GM21786 (cell line): ENCODE results near the gene CXCR5.

Experiments
- ATAC-seq: cut with Tn5 transposase; IDR thresholded peaks from one replicate; pipeline ENCODE4 v1.9.1; 2021; ENCODE audit not compliant: unreplicated experiment

The CXCR5 gene

DNA sequence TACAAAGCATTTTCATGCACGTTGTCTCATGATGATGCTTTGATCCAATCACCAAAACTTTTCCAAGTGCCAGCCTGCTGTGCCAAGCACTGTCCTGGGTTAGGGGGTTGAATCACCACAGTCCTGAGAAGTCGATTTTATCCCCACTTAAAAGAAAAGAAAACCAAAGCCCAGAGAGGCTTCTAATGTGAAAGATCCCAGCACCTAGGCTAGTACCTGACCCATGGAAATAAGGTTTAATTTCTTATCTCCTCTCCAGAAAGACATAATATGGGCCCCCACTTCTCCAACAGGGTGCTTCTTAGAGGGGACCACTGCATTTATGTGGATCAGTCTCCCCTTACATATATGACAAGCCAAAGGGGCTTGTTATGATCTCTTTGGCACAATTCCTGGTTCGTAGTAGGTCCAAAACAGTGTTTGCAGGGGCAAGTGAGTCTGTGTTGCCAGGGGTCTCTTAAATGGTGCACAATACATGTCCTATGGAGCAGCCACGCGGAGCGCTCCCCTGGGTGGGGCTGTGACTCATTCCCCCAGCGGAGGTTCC is 43.9 kb downstream of the CXCR5 start:
- no peak for ATAC-seq

DNA sequence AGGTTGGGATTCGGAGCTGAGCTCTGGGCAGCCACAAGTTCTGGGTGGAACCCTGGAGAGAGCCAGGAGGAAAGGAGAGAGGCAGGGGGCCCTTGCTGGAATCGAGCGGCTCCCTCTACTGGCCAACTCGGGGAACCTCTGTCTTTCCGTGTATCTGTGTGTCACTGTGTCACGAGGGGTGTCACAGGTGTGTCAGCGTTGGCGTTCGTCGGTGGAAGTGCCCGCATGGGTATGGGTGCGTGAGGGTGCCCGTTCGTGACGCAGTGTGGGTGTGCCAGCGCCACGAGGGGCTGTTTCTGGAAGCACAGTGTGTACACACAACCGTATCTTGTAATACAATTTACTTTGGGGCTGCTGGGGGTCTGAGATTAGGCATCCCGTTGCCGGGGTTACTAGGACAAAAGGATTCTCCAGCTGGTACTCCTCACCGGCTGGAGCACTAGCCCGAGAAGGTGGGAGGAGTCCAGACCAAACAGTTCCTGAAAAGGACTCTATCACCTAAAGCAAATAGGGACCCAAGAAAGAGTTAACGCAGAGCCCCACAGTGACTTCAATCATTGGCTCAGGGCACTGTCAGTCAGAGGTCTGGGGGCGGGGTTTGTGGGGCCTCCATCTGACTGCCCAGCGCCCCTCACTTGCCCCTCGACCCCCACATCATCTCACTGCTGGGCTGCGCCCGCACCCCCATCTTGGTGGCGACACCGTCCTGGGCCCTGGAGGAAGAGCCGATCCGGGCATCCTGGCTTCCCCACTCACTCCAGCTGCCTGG is 44.6 kb downstream of the CXCR5 start:
- peak; percentile 38 for ATAC-seq

DNA sequence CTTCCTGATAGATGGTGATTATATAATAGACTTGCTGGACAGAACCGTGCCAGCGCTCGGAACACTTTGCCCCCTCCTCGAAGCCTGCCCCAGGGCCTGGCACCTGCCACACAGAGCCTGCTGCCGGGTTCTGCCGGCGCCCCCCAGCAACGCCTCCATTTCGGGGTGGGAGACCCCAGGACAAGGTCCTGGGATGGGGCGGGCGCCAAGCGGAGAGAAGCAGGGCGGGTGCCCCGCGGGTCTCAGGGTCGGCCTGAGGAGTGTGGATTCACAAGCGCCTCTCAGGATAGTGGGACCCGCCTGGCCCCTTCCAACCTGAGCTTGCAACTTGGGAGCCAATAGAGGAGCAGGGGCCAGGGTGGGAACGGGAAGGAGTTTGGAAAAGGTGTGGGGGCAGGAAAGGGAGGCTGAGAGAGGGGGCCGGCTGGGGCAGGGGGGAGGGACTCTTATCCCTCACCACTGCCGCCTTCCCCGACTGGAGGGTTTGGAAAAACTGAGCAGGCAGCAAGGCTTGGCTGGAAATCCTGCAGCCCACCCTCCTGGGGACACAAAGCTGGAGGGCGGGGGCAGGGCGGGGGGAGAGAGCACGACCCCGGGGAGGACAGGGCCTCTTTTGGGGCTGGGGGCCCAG is 45.3 kb downstream of the CXCR5 start:
- no peak for ATAC-seq

DNA sequence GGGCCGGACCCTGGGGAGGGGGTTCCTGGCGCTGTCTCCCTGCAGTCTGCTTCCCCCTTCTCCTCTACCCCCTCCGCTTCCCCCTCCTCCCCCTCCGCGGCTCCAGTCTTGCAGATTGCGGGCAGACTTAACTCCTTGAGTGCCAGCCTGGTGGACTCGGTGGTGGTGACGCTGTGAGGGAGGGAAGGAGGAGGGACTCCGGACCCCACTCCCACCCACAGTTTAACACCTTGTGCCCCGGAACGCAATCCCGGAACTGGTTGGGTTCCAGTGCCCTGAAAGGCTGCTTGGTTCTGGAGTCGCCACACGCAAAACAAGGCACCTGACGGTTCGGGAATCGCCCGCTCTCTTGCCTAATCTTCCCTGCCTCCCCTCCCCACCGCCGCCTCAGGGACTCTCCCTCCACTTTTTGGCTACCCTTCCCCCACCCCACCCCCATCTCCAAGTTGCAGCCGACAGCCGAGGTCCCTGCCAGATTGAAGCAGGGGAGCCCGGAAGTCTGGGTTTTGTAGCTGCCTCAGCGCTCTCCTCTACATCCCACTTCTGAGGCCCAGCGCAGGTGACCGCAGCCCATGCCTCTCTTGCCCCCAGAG is 45.9 kb downstream of the CXCR5 start:
- no peak for ATAC-seq

DNA sequence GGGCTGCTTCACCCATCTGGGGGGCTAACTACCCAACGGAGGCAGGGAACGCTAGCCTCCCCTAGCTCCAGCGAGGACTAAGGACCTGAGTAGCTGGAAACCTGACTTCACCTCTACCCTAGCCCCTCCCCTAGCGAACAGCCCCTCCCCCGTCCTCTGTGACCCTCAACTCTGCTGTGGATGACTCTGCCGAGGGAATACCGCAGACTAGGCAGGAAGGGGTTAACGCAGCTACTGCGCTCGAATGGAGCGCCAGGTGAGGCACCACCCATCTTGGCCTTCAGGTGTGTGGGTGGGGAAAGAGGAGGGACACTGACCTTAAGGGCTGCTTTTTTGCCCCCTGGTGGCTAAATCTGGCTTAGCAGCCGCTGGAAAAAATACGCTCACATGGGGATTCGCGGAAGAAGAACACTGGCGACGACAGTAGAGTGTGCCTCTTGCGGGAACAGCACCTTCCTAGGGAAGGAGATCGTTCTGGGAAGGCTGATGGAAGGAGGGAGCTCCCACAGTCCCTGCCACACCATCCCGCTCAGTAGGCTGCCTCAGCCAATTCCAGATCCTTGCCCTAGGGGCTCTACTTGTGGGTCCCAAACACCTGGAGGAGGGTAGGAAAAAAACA is 46.5 kb downstream of the CXCR5 start:
- no peak for ATAC-seq

DNA sequence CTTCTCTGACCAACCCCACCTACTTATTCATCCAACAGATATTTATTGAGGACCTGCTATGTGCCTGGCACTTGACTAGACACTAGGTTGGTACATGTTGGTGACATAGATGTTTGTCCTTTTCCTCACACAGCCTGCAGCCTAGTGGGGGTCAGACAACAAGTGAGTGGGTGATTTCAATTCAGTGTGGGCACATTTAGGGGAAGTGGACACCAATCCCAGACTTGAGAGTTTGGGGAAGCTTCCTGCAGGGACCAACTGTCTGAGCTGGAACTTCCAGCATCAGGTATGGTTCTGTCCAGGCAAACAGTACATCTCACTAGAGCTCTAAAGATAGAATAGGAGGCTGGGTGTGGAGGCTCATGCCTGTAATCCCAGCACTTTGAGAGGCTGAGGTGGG is 47.9 kb downstream of the CXCR5 start:
- ATAC-seq: no peak

DNA sequence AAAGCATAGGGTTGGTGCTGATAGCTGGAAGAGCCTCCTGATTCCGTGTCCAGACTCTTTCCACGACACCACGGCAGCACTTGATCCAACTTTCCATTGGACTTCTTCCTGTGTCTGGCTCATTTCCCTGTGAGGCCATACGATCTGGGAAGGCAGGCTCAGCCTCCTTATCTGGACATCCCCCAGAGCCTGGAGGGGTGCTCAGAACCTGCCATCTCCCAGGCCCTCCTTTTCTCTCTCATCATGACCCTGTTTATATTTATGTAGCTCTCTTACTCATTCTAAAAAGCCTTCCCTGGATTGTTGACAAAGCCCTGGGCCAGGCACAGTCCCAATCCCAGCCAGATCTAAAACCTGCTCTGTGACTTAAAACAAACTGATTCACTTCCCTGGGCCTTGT is 49.8 kb downstream of the CXCR5 start:
- ATAC-seq: no peak

DNA sequence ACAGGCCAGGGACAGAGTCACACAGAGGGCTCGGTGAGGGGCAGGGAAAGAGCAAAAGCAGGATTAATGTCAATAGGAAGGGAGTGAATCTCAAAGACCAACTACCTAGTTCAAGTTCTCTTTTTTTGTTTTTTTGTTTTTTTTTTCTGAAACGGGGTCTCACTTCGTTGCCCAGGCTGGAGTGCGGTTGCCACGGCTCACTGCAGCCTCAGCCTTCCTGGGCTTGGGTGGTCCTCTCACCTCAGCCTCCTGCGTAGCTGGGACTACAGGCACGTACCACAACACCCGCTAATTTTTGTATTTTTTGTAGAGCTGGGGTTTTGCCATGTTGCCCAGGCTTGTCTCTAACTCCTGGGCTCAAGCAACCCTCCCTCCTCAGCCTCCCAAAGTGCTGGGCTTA is 51.7 kb downstream of the CXCR5 start:
- ATAC-seq: no peak

DNA sequence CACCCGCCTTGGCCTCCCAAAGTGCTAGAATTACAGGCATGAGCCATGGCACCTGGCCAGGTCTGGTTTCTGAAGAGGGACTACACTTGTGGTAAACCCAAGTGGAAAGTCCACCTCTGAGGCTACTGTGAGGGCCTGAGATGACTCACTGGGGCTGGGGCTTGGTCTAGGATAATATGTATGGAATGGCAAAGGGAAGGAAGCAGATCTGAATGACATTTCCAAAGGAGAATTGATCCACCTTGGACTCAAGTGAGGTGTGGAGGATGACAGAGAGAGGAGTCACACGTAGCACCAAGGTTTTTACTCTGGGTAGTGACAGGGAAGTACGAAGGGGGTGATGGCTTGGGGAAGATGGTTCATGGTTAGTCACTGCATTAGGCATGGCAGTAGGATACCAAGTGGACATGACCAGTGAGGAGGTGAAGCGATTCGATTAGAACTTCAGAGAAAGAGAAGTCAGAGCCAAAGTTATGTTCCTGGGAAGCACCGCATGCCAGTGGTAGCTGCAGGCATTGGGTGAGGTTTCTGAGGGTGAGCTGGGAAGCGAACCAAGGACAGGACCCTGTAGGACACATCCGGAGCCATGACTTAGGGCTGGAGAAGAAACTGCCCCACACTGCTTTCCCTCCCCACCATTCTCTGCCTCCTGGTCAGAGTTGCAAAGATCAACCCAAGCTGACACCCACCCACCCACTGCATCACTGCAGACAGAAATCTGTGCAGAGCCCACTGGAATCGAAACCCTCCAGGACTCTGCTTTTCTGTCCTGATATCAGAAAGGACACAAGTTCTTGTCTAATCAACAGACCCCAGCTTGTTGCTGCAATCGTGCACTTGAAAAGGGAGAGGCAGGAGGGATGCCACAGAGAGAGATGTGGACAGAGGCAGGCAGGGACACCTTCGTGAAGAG is 55.1 kb downstream of the CXCR5 start:
- no peak for ATAC-seq

DNA sequence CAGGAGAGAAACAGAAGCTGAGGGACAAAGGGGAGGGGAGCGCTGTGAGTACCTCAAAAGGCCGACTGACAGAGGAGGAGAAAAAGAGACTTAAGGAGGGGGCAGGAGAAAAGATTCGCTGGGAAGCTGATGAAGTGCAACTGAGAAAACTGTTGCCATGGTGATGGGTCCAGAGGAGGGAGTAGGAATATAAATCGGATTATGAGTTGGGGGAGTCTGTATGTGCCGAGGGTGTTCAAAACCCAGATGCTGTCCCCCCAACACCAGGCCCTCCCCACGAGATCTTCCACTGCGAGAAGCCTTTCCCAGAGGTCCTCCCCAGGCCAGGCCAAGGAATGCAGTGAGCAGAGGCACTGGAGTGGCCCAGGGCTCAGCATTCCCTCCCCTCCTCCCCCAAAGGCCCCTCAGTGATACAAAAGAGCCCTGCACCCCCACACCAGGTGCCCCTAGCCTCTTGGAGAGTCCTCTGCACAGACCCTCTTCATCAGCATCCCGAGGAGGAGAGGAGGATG is 55.8 kb downstream of the CXCR5 start:
- no peak for ATAC-seq

DNA sequence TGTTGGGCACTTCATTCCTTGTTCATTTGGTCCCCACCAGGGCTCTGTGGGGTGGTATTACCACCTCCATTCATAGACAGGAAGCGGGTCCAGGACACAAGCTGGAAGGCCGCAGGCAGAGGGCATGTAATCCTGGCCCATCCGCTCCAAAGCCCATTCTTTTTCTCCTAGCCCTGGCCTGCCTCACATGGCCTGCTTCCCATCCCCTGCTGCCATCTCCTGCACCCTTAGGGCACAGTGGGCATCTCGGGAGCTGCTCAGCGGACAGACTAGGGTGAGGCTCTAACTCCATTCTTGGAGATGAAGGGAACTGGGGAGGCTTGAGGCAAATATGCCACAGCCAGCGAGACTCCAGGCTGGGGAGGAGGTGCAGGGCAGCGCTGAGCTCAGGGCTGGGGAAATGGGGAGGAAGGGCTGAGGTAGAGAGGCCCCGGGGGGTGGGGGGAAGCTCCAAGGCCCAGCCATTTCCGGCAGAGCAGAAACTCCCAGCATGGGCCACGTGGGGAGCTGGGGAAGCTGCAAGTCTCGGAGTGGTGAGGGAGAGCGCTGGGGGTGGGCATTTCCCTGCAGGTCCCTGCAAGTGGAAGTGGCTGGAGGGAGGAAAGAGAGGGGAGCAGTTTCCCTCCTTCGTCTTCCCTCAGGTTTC is 56.4 kb downstream of the CXCR5 start:
- ATAC-seq: no peak

DNA sequence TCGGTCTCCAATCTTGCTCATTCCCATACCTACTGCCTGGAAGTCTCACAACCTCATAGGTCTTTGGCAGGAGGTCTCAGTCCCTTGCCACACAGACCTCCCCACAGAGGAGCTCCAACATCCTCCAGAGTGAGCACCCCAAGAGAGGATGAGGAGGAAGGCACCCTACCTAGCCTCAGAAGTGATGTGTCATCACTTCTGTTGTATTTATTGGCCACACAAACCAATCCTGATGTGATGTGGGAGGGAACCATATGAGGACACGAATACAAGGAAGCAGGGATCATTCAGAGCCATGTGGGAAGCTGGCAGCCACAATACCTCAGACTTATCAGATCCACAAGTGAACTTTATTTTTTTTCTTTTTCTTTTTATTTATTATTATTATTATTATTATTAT is 63.4 kb downstream of the CXCR5 start:
- no peak for ATAC-seq
